HCT116 (cell line): ENCODE results near the gene PDHA1. TPM values are rescaled to one million over a fixed set of nuclear protein-coding genes. Genes with fewer than 3 reads are reported as not detected.

Experiments
- ATAC-seq: fragments of 200-7000 bp; cut with Tn5 transposase; 2 replicates; pipeline ENCODE4 v1.9.1; 2020; ENCODE audit warnings: mild to moderate bottlenecking, moderate library complexity
- BruUV-seq: library from RNA; stranded (reverse); fragments of 400-500 nt; replicated peaks from 2 replicates; lab custom pipeline; 2021; lab: Mats Ljungman, UMichigan
- CTCF ChIA-PET: fragments of 300-600 bp; sonication (Branson Sonifier 250); formaldehyde crosslinking; loops from one replicate; lab custom pipeline; 2021; ENCODE audit warnings: antibody characterized with exemption; lab: Charles Lee
- POLR2A ChIA-PET: fragments of 300-600, 350-600 bp; sonication (Branson Sonifier 250); formaldehyde crosslinking; loops from one replicate; lab custom pipeline; 2021; ENCODE audit warnings: antibody characterized with exemption; lab: Charles Lee
- RAD21 ChIA-PET, 2 experiments: fragments of 300-600 bp; sonication (Branson Sonifier 250); formaldehyde crosslinking; loops; one replicate each; lab custom pipeline; 2023; ENCODE audit warnings: low total read pairs in 2 of 2; ENCODE audit not compliant: uncharacterized antibody in 2 of 2, unreplicated experiment in 2 of 2, low non-redundant PET in 1 of 2; lab: Charles Lee
- DNase-seq: peaks from one replicate; pipeline ENCODE4 v3.0.0-alpha.2; 2010; ENCODE audit warnings: low read depth, low spot score
- H2AFZ ChIP-seq: fragments of 200-600 bp; shearing (Covaris generic), sonication (generic); 2 replicates; pipeline ENCODE4 v1.6.1; 2017; ENCODE audit warnings: low read depth, mixed run types, mixed read lengths, antibody characterized with exemption, low read length; ENCODE audit not compliant: poor library complexity, severe bottlenecking
- H3K27ac ChIP-seq: 2 replicates; pipeline ENCODE4 v1.5.1; 2012; ENCODE audit warnings: low read depth, low read length
- H3K27me3 ChIP-seq: fragments of 200-600 bp; sonication (generic); 2 replicates; pipeline ENCODE4 v1.6.1; 2016; ENCODE audit warnings: mixed run types, low read length, mixed read lengths; ENCODE audit not compliant: insufficient read depth
- H3K36me3 ChIP-seq, 2 experiments: fragments of 200-500 bp in 1 of 2; fragments of 200-600 bp in 1 of 2; sonication (Bioruptor generic) in 1 of 2; sonication (generic) in 1 of 2; 2 replicates each; pipeline versions ENCODE4 v1.5.1 to v1.6.1; 2014 to 2016; ENCODE audit warnings: low read length in 2 of 2, inconsistent platforms in 1 of 2, mixed read lengths in 1 of 2, mixed run types in 1 of 2; ENCODE audit not compliant: insufficient read depth in 2 of 2, control insufficient read depth in 1 of 2
- H3K4me1 ChIP-seq, 2 experiments: fragments of 200-600 bp in 1 of 2; sonication (generic) in 1 of 2; 2 replicates each; pipeline versions ENCODE4 v1.5.1 to v1.6.1; 2012 to 2017; ENCODE audit warnings: low read length in 2 of 2, inconsistent platforms in 1 of 2, mild to moderate bottlenecking in 1 of 2, mixed read lengths in 1 of 2, mixed run types in 1 of 2, moderate library complexity in 1 of 2; ENCODE audit not compliant: insufficient read depth in 2 of 2, control insufficient read depth in 1 of 2
- H3K4me2 ChIP-seq: fragments of 200-600 bp; sonication (generic); 2 replicates; pipeline ENCODE4 v1.6.1; 2017; ENCODE audit warnings: mixed run types, low read length, mixed read lengths
- H3K4me3 ChIP-seq, 2 experiments: fragments of 200-600 bp in 1 of 2; sonication (generic) in 1 of 2; replicated peaks in 1 of 2; 2 replicates each; pipeline ENCODE4 v1.5.1; 2011 to 2016; ENCODE audit warnings: low read length in 2 of 2, control low read depth in 1 of 2, low read depth in 1 of 2, mild to moderate bottlenecking in 1 of 2, mixed read lengths in 1 of 2, mixed run types in 1 of 2
- H3K79me2 ChIP-seq: fragments of 200-600 bp; sonication (generic); 2 replicates; pipeline ENCODE4 v1.6.1; 2017; ENCODE audit warnings: mild to moderate bottlenecking, mixed run types, low read length, moderate library complexity, mixed read lengths; ENCODE audit not compliant: insufficient read depth
- H3K9ac ChIP-seq: fragments of 200-600 bp; sonication (generic); 2 replicates; pipeline ENCODE4 v1.6.1; 2016; ENCODE audit warnings: low read length, mixed read lengths
- H3K9me2 ChIP-seq: fragments of 200-600 bp; sonication (generic), shearing (Covaris generic); 2 replicates; pipeline ENCODE4 v1.6.1; 2017; ENCODE audit warnings: mixed run types, mild to moderate bottlenecking, moderate library complexity; ENCODE audit not compliant: insufficient read depth
- H3K9me3 ChIP-seq, 2 experiments: fragments of 200-500 bp in 1 of 2; fragments of 200-600 bp in 1 of 2; sonication (Bioruptor generic) in 1 of 2; sonication (generic) in 1 of 2; 2 replicates each; pipeline ENCODE4 v1.6.1; 2014 to 2017; ENCODE audit warnings: low read length in 2 of 2, mixed read lengths in 2 of 2, inconsistent platforms in 1 of 2, low read depth in 1 of 2, mild to moderate bottlenecking in 1 of 2, mixed run types in 1 of 2, moderate library complexity in 1 of 2; ENCODE audit not compliant: control insufficient read depth in 1 of 2, insufficient read depth in 1 of 2
- H4K20me1 ChIP-seq: fragments of 200-600 bp; sonication (generic), shearing (Covaris generic); 2 replicates; pipeline ENCODE4 v1.6.1; 2017; ENCODE audit warnings: mixed run types, mild to moderate bottlenecking, moderate library complexity; ENCODE audit not compliant: insufficient read depth
- CTCF ChIP-seq, 3 experiments: fragments of 200-600 bp in 1 of 3; sonication (generic) in 1 of 3; IDR thresholded peaks in 2 of 3; conservative IDR thresholded peaks in 1 of 3; 2 replicates each; pipeline ENCODE4 v1.5.1; 2012 to 2017; ENCODE audit warnings: low read depth in 2 of 3, low read length in 2 of 3, antibody characterized with exemption in 1 of 3, borderline replicate concordance in 1 of 3, control low read depth in 1 of 3, mild to moderate bottlenecking in 1 of 3, mixed read lengths in 1 of 3, mixed run types in 1 of 3, moderate library complexity in 1 of 3; ENCODE audit not compliant: insufficient read depth in 1 of 3
- EGR1 ChIP-seq: IDR thresholded peaks from 2 replicates; pipeline ENCODE4 v1.6.1; 2012; ENCODE audit warnings: low read depth
- ELF1 ChIP-seq: IDR thresholded peaks from 2 replicates; pipeline ENCODE4 v1.6.1; 2012; ENCODE audit warnings: low read depth, borderline replicate concordance
- POLR2A ChIP-seq: IDR thresholded peaks from 2 replicates; pipeline ENCODE4 v1.7.0; 2011; ENCODE audit warnings: borderline replicate concordance; ENCODE audit not compliant: insufficient read depth, insufficient read length; ENCODE audit errors: extremely low read depth
- POLR2AphosphoS5 ChIP-seq: IDR thresholded peaks from 2 replicates; pipeline ENCODE4 v1.6.1; 2011; ENCODE audit warnings: mild to moderate bottlenecking, low read depth, low read length, moderate library complexity
- RAD21 ChIP-seq: IDR thresholded peaks from 2 replicates; pipeline ENCODE4 v1.6.1; 2012; ENCODE audit warnings: low read depth, mild to moderate bottlenecking
- SIN3A ChIP-seq: IDR thresholded peaks from 2 replicates; pipeline ENCODE4 v1.6.1; 2012; ENCODE audit warnings: low read depth
- SP1 ChIP-seq: IDR thresholded peaks from 2 replicates; pipeline ENCODE4 v1.6.1; 2012; ENCODE audit warnings: low read depth
- TCF7L2 ChIP-seq: IDR thresholded peaks from 2 replicates; pipeline ENCODE4 v1.7.0; 2011; ENCODE audit warnings: borderline replicate concordance, inconsistent platforms; ENCODE audit not compliant: insufficient read depth, insufficient read length; ENCODE audit errors: extremely low read depth
- ZNF274 ChIP-seq: fragments of 200-500 bp; sonication (Bioruptor generic); IDR thresholded peaks from 2 replicates; pipeline ENCODE4 v1.6.1; 2014; ENCODE audit warnings: mild to moderate bottlenecking, low read depth, low read length, inconsistent platforms
- intact Hi-C: fragments of 100-400 bp; cut with micrococcal nuclease; formaldehyde crosslinking; loops from 2 replicates; pipeline ENCODE4 v1.10.0; 2022
- total RNA-seq: library from RNA; stranded (reverse); gene quantifications from one replicate; pipeline ENCODE4 v1.2.1, GENCODE V29; 2021; ENCODE audit not compliant: unreplicated experiment
- TF ChIP-seq, protein P1 (sequence below): IDR thresholded peaks from 2 replicates; pipeline ENCODE4 v1.6.1; 2012; ENCODE audit warnings: low read depth

The PDHA1 gene
- total RNA-seq, 1 experiment from 2014 or later = 195 TPM

GRCh38 chrX:19358521-19358920, 14.8 kb downstream of the PDHA1 start:
- no peak for ATAC-seq
- no peaks in the 10 kb centered on the region for H3K79me2 ChIP-seq
- BruUV-seq = no TSS peak
- no peaks in the 10 kb centered on the region for H3K9me3 ChIP-seq
- ChIA-PET CTCF (no interaction called here), POLR2A (no interaction called here), RAD21 (no interaction called here)
- no peak overlapping the region for H3K9ac ChIP-seq
- H3K4me3 ChIP-seq = no peak overlapping the region
- peaks cover 11 to 23% of the 10 kb centered on the region in 2 experiments; a peak in 3 of 4 replicates for H3K36me3 ChIP-seq
- no peaks in the 10 kb centered on the region for H3K27me3 ChIP-seq
- no peaks in the 10 kb centered on the region for H3K4me1 ChIP-seq
- no peak overlapping the region for H3K27ac ChIP-seq
- H3K9me2 ChIP-seq = no peaks in the 10 kb centered on the region
- no peak overlapping the region for H3K4me2 ChIP-seq
- H4K20me1 ChIP-seq = no peaks in the 10 kb centered on the region
- no peak overlapping the region for H2AFZ ChIP-seq
- intact Hi-C loops = no loop called here
- TF ChIP-seq CTCF (IDR thresholded peaks at IDR 0.05 in 2 of 3, conservative IDR thresholded peaks at IDR 0.05 in 1 of 3; ENCODE audit: borderline replicate concordance in 1 of 3, insufficient read depth in 1 of 3, low read depth in 2 of 3, low read length in 2 of 3) = no peak
- no peak for TF ChIP-seq TCF7L2
- TF ChIP-seq POLR2AphosphoS5 = no peak
- no peak for TF ChIP-seq RAD21
- no peak for TF ChIP-seq SIN3A
- TF ChIP-seq, protein P1, sequence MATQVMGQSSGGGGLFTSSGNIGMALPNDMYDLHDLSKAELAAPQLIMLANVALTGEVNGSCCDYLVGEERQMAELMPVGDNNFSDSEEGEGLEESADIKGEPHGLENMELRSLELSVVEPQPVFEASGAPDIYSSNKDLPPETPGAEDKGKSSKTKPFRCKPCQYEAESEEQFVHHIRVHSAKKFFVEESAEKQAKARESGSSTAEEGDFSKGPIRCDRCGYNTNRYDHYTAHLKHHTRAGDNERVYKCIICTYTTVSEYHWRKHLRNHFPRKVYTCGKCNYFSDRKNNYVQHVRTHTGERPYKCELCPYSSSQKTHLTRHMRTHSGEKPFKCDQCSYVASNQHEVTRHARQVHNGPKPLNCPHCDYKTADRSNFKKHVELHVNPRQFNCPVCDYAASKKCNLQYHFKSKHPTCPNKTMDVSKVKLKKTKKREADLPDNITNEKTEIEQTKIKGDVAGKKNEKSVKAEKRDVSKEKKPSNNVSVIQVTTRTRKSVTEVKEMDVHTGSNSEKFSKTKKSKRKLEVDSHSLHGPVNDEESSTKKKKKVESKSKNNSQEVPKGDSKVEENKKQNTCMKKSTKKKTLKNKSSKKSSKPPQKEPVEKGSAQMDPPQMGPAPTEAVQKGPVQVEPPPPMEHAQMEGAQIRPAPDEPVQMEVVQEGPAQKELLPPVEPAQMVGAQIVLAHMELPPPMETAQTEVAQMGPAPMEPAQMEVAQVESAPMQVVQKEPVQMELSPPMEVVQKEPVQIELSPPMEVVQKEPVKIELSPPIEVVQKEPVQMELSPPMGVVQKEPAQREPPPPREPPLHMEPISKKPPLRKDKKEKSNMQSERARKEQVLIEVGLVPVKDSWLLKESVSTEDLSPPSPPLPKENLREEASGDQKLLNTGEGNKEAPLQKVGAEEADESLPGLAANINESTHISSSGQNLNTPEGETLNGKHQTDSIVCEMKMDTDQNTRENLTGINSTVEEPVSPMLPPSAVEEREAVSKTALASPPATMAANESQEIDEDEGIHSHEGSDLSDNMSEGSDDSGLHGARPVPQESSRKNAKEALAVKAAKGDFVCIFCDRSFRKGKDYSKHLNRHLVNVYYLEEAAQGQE = no peak
- TF ChIP-seq ELF1 = no peak
- no peak for TF ChIP-seq POLR2A
- TF ChIP-seq ZNF274 = no peak
- no peak for TF ChIP-seq EGR1
- no peak for TF ChIP-seq SP1
- DNase-seq = no peak
